GM21723 (cell line): ENCODE data around the gene MFAP4.

Experiments used
- ATAC-seq: cut with Tn5 transposase; IDR thresholded peaks from one replicate; pipeline ENCODE4 v1.9.1; 2021; ENCODE audit warnings: mild to moderate bottlenecking, moderate library complexity; ENCODE audit not compliant: unreplicated experiment

Gene MFAP4

DNA sequence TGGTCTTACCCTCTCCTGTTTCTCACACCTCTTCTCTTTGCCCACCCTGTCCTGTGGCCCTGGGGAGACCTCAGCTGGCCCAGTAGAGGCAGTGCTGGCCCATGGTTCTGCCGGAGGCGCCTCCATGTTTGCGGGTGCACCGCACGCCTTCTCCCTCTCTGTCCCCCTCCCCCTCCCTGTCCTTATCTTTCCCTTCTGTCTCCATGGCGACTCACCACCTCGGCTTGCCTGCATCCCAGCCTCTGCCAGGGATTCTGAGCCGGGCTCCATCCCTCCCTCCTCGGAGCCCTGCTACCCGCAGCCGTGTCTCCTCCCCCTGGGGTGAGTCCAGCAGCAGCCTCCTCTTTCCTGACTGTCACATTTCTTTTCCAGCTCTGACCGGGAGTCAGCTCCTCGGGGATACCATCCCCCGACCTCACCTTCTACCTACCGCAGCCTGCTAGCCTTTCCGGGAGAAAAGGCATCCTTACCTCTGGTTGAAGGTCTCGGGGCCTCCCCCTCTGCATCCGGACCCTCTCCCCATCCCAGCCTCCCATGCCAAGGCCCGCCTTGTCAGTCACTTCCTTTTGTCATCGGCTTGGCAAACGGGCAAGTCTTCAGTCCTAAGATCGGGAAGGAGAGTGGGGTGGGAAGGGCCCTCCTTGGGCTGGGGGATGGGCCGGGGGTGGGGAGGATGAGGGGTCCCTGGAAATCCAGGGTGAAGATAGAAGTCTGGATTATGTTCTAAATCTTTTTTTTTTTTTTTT, 24.1 kb upstream of the MFAP4 start, which contains the start of gene RNF112:
Gene RNF112, plus strand, starts transcription at position 358 of the 746 bp plus-strand sequence. Its CDS starts 177 bp downstream, at position 535.
- no peak for ATAC-seq

DNA sequence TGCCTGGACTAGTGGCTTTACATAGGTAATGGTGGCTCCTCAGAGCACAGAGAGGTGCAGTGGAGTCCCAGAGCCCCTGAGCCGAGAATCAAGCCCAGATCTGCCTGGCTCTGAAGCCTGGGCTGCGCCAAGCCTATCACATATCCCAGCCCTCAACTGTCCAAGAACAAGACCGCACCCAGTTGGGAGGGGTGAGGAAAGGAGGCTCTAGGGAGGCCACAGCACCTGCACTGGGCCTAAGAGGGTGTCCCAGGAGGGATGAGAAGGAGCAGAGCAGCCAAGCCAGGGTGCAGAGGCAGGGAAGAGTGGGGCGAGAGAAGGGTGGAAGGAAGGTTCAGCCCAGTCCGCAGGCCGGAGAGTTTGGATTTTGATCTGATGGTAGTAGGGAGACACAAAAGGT, 23.1 kb upstream of the MFAP4 start:
- ATAC-seq = no peak

DNA sequence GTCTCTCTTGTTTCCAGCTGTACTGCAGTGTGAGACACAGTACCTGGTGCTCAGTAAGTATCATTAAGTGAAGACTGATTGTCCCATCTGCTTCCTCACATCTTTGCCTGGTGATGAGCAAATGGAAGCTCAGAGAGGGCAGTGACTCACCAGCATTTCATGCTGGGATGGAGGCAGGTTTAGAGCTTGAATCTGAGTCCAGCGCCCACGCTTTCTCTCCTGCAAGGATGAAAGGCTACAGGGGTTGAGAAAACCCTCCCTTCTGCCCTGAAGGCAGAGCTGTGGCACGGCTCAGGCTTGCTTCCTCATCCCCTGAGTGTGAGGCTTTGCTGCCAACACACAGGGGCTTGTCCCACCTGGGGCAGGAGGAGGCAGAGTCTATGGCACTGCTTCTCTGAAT, 22.5 kb upstream of the MFAP4 start:
- ATAC-seq = no peak

DNA sequence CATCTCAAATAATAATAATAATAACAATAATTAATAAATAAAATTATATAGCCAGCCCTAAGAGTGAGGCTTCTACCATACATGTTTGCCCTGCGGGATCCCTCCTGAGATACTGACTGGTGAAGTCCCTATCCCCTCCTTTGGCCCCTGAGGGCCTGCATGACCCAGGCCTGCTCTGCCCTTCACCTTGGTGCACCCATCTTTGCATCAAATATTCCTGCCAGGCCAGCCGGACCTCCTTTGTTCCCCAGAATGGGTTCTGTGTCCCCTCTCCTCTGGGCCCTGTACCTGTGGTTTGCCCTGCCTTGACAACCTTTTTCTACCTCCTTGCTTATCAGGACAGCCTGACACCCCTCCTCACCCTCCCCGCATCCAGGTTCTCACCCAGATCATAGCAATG, 22.1 kb upstream of the MFAP4 start:
- no peak for ATAC-seq

DNA sequence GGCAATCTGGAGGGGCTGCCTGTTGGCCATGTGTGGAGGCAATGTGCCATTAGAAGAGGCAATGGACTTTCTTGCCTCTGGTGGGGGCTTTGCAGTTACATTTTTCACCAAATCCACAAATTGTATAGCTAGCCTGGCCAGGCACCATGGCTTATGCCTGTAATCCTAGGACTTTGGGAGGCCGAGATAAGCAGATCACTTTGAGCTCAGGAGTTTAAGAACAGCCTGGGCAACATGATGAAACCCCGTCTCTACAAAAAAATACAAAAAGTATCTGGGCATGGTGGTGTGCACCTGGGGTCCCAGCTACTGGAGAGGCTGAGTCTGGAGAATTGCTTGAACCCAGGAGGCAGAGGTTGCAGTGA, 21.3 kb upstream of the MFAP4 start:
- no peak for ATAC-seq

DNA sequence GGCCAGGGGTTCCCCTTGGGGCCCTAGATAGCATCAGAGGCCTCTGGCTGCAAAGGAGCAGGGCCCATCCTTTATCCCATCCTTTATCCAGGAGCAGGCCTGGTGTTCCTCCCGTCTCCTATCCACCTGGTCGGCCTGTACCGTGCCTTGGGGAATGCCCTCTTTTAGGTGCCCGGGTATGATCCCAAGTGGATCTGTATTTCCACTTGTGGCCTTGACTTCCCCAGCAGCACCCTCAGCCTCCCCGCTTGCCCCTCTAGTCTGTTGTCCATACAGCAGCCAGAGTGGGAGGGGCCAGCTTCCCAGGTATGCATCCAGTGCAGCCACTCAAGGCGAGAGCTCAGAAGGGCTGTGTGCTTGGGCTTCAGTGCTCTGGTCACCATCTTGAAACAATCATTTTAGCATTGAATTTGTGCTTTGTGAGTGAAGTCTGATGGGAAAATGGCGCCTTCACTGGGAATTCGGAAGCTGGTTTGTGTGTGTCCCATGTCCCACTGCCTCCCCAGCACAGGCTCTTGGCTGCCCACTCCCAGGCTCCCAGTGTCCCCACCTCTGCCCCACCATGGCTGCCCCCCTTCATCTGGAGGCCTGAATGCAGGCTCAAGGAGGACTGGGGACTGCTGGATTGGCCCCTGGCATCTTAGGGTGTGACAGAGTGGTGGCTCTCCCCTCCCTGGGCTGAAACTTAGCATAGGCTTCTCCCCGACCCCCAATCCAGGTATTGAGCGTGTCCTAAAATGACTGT, 20.8 kb upstream of the MFAP4 start:
- no peak for ATAC-seq

DNA sequence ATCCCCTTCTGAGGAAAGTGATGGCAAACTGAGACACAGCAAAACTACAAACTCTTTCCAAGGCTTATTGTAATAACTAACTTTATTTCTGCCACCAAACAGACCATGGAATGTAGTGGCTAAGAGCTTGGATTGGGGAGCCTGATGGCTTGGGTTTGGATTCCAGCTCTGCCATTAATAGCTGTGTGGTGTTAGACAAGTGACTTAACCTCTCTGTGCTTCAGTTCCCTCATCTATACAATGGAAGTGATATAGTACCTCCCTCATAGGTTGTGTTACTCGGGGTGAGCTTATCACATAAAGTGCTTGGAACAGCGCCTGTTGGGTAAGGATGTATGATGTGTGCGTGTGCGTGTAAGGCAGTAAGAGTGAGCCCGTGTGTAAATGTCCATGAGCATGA, 18.1 kb upstream of the MFAP4 start:
- no peak for ATAC-seq

DNA sequence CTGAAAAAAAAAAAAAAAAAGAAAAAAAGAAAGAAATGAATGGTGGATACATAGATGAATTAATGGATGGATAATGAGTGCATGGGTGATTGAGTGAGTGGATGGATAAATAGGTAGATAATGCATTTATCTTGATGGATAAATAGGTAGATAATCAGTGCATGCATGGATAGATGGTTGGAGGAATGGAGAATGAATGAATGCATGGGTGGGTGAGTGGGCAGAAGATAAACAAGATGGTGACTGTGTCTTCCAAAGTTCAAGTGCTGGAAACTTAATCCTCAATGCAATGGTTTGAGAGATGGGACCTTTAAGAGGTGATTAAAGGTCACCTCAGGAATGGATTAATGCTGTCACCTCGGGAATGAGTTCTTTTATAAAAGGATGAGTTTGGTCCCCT, 17.3 kb upstream of the MFAP4 start:
- no peak for ATAC-seq

DNA sequence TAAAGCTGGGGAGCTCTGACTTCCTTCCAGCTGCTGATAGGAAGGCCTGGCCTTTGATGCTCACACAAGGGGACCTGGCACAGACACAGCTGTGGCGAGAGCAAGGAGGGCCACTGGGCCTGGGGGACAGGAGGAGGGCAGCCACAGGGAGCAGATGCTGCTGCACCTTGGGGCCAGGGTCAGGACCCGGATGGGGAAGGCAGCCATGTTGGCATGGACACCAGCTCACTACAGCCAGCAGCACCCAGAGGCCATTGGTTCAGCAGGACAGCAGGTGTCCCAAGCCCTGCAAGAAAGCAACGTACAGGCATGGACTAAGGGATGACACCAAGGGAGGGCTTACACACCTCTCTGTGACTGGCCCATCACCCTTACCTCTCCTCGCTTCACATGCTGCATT, 16.0 kb upstream of the MFAP4 start:
- ATAC-seq = no peak

DNA sequence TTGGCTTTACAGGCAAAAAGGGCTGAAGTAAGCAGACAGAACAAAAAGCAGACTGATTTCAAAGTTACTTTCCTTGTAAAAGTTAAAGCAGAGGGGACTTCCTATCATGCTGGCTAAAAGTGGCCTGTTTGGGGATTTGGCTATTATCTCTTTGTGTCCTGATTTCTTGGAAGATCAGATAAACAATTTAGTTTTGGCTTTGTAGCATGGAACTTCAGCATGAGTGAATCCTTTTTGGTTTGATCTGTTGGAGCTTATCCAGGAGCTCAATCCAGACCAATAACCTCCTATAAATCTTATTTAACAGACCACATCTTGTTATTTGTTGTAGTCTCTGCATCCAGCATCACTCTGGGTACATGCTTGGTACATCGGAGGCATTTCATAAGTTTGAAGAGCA, 15.2 kb upstream of the MFAP4 start:
- ATAC-seq = no peak

DNA sequence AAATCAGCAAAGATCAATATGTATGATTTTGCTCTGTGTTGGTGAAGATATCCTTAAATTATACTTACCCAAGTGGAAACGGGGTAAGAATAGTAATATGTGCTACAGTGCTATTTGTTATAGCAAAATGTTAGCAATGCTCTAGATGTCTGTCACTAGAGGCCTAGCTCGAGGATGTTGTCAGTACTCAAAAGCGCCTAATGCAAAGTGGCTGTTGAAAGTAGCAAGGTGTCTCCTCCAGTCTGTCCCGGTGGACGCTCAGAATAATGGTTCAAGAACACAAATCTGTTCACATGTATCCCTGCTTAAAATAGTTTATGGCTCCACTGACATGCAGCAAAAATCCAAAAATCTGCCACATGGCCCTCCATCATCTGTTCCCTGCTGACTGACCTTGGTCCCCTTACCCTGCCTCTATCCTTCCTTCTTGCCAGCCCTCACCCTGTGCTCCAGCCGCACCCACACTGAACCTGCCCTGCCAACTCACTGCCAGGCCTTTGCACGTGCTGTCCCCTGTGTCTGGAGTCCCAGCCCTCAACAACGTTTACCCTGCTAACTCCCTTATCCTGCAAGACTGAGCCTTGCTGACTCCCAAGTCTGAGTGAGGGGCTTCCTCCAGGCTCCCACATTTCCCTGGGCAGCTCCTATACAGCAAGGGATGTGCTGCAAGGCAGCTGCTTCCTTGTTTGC, 14.5 kb upstream of the MFAP4 start:
- ATAC-seq = no peak

DNA sequence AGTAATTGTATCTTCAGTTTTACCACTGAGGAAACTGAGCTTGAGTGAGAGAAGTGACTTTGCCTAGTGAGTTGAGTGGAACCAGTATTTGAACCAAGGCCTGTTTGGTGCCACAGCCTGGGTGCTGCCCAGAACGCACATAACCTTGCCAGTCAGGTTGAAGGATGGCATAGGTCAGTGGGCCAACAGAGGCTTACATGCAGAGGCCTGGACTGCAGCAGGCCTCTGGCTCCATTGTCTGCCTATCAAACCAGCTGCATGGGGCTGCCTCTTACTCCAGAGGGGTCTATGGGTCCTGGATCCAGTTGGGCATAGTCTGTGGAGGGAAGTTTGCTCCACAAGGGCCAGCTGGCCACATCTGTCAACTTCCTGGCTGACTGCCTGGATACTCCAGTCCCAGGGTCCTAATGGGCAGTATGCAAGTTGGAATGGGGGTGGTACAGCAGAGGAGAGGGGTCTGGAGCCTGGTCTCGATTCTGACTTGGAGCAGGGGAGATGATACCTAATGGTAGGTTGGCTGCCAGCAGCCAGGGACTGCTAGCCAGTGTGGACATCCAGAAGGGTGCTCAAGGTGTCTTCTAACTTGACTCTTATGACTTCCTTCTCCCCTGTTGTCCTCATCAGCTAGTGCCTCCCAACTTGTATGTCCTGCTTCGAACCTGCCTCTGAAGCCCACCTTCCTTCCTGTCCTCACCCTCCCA, 12.9 kb upstream of the MFAP4 start:
- ATAC-seq = no peak

DNA sequence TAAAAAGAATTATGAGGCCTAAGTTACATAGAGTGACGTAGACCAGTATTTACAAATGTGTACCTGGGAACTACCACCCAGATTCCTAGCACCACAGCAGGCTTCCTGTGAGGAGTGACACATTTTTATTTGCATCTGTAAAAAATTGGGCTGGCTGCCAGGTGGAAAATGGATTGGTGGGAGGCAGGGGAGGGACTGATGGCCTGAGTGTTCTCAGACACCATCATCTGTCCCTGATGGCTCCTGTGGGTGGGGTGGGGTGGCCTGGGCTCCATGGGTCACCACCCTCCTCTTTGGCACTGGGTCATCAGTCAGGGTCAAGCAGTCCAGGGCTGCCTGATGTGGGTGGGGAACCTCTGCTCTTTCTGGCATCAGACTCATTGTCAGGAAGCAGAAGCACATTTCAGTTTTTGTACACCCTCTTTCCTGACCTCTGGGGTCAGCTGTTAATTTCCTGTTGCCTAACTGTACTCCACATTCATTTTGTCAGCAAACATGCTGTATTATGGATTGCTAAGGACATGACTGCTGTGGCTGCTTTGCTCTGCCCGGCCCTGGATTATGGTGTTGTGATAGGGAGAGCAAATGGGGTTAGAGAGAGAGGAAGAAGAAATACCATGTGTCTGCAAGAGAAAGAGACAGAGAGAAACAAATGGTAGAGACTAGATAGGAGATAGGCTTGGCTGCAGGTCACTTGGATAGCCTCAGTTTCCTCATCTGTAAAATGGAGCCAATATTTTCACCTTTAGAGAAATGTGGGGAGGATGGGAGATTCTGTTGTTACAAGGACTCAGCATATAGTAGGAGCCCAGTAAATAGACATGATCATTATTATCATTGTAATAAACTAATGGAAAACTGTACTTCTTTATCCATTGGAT, 11.6 kb upstream of the MFAP4 start:
- ATAC-seq = no peak

DNA sequence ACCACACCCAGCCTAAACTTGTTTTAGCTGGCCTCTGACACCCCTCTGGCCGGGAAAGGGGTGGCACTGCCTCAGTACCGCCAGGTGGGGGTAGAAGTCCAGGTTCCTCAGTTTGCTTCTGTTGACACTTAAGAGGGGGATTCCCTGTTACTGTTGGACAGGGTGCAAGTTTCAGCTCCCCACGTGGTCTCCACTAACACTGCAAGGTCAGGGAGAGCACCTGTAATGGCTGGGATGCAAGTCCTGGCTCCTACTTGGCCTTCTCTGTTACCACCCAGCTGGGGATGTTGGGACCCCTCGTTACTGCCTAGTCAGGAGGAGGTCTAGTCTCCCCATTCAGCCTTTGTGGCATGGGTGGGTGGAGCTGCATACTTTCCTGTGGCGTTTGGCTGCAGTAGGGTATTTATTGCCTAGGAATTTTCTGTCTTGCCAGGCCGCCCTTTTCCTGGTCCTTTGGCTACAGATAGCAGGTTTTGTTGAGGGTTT, 10.6 kb upstream of the MFAP4 start:
- no peak for ATAC-seq

DNA sequence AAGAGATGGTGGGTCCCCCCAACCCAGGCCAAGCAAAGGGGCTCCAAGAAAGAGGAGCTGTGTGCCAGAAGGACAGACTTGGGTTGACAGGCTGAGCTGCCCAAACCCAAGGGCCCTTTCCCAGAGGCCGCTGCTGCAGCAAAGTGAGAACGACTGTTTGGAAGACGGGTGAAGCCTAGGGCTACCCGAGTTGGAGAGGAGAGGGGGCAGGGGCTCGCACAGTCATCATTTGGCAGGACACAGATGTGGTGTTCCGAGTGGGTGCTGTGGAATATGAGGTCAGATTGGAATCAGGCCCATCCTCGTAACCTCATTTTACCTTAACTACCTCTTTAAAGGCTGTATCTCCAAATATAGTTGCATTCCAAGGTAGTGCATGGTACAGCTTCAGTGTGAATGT, 5.3 kb upstream of the MFAP4 start:
- ATAC-seq = no peak

DNA sequence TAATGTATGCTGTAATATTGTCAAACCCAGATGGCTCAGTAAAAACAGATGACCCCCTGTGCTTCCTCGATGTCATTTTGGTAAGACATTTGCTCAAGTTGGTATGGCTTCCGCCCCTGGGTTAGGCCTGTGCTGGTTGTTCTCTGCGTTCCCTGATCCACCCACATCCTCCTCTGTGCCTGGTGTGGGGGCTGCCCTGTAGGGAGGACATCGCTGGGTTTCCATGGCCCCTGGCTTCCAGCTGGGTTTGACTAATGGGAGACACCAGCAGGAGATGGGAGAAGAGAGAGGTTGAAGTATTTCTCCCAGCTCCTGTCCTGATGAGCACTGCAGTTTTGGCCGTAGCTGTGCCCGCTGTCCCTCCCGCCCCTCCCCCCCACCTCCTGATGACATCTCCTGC, 4.4 kb upstream of the MFAP4 start:
- no peak for ATAC-seq

DNA sequence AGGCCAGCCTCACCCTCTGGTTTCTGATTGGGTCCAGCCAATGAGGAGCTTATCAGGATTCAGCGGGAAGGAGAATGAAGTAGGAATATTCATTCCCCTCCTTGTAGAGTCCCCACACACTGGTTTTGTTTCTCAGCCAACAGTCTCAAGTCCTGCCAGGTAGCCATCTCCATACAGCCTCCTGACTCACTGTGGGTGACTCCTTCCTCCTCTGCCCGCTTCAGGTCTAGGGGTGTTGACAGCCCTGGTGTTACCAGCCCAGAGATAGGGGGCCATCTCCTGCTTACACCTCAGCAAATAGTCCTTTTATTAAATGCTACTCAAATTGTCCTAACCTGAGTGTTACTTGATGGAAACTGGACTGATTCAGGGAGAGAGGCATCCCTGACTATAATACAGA, 4.0 kb upstream of the MFAP4 start:
- no peak for ATAC-seq

DNA sequence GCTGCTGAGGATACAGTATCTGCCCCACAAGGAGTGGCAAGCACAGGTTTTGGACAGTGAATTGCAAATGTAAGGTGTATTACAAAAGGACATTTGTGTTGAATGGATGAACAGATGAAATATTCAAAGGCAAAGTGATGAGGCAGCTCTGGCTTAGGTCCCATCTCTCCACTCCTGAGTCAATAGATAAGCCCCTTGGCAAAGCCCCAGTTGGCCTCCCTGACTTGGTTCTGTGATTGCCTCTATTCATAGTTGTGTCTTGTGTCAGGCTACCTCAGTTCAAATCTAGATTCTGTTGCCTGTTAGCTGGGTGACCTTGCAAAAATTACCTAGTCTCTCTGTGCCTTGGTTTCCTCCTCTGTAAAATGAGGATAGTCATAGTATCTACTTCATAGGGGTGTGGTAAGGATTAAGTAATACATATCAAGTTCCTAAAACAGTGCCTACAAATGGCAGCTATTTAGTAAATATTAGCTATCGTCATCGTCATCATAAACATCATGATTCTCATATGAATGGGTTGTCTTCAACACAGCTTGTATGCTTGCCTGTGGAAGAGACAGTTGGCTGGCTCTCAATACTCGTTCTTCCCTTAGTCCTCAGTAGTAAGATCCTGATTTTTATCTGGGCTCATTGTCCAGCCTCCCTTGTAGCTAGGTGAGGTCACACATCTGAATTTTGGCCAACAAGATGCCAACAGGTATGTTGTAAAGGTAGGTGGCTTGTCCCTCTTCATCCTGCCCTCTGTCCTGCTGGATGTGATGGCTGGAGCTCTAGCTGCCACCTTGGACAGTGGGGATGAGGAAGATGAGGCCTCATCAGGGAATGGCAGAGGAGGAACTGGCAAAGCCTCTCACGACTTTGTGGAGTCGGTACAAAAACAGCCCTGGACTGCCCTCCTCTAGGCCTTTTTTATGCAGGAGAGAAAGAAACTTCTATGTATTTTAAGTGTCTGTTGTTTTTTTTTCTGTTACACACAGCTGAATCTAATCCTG, 2.1 kb upstream of the MFAP4 start:
- no peak for ATAC-seq

DNA sequence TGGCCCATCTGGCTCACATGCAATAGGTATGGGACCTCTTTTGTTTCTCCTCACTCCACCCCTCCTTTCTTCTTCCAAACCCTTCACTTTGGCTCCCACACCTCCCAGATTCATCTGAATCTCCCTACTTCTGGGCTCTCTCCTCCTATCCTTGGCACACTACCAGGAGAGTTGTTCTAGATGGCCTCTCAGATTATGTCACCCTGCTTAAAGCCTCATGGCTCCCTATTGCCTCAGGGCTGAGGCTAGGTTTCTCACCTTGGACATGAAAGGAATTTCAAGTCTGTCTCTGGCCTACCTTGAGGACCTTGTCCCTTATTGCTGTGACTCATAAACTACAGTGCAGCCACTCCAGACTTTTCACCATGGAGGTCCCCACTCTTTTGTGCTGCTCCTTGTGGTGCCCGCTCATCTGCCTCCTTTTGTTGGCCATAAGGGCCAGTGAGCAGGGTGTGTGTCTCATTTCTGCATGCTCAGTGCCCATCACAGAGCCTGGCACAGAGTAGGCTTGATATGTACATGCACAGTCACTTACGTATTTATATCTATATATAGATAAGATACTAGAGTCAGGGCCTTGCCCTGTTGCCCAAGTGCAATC, 1.0 kb upstream of the MFAP4 start:
- no peak for ATAC-seq
